ENCODE data around the gene PHETA2.

DNA sequence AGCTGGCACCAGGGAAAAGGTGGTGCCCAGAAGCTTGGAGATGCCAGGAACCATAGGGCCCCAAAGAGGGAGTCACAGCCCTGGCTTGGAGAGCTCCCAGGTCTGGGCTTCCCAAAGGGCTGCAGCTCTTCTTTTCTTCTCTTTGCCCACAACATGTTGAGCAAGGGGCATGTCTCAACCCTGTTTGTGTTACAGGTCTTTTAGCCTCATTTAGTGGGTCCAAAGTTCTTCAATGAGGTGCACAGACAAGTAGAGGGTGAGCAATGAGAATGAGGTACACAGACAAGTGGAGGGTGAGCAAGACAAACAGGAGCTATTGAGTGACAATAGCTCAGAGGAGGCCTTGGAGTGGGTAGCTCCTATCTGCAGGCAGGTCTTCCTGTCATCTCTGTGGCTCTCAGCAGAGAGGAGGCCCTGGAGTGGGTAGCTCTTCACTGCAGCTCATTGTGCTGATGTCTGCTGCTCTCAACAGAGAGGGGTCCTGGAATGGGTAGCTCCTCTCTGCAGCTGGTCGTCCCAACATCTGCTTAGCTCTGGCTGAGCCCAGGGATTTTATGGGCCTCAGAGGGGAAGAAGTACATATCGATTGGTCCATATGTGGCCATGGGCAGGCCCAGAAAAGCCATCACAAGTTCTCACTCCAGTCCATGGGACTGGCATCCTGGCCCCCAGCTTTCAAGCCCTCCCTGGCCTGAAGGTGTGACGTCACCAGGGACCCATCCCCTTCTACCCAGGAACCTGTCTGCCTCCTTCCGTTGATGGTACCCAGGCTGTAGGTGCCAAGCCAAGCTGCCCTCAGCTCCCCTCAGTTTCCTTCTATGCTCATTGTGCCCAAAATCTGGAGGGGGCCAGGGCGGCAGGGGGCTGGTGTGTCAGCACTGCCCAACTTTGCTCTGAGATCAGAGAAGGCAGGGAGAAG is 40.5 kb upstream of the PHETA2 start:
- TF ChIP-seq POLR2AphosphoS5 (IDR thresholded peaks at IDR 0.05; ENCODE audit: low read depth, low read length) (no peak), TAF1 (IDR thresholded peaks at IDR 0.05; ENCODE audit: borderline replicate concordance, low read depth, low read length) (no peak)
